HK-2 (cell line): ENCODE data around the gene AKAP12.
"Not testable (repeated sequence)": the region's sequence is repeated elsewhere in the genome, so short reads cannot be mapped to it uniquely, and the experiment has no call there.

ENCODE experiments used
- DNase-seq: peaks from one replicate; pipeline ENCODE4 v3.0.0-alpha.2; 2018; ENCODE audit not compliant: unreplicated experiment

The AKAP12 gene

DNA sequence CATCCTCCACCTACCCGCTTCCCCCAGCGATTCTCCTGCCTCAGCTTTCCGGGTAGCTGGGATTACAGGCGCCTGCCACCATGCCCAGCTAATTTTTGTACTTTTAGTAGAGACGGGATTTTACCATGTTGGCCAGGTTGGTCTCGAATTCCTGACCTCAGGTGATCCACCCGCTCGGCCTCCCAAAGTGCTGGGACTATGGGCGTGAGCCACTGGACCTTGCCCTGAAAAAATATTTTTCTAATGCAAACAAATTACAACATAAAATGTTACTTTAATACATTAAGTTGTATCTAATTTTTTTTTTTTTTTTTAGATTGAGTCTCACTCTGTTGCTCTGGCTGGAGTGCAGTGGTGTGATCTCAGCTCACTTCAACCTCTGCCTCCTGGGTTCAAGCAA lies 142.9 kb downstream of the AKAP12 start:
- not testable (repeated sequence) for DNase-seq

GRCh38 chr6:151384151-151384550 lies 144.4 kb downstream of the AKAP12 start:
- DNase-seq, result no peak

- DNase-seq, result no peak
These were observed 145.4 kb downstream of the AKAP12 start for GRCh38 chr6:151385177-151385576.

GRCh38 chr6:151387175-151387970 lies 147.6 kb downstream of the AKAP12 start:
- no peak for DNase-seq

DNA sequence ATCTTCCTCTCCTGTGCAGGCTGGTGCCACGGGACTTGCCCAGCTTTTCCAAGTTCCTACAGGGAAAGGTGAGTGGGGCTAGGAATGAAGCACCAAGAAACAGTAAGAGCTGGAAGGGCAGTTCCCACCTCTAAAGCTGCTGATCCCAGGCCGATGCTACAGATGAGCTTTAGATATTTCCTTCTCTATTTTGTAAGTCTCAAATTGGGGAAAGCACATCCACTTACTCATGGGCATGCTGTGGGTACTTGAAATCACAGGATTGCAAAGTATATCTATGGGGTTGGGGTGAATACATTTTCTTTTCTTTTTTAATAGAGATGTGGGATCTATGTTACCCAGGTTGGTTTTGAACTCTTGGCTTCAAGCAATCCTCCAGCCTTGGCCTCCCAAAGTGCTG lies 148.5 kb downstream of the AKAP12 start:
- DNase-seq, result no peak

- DNase-seq, result no peak
These were observed 149.3 kb downstream of the AKAP12 start for GRCh38 chr6:151388997-151389617.

- DNase-seq, result no peak
These were observed 150.0 kb downstream of the AKAP12 start for GRCh38 chr6:151389618-151390275.

GRCh38 chr6:151390276-151390850 lies 150.6 kb downstream of the AKAP12 start:
- peak; percentile 99 for DNase-seq

- peak; percentile 67 for DNase-seq
These were observed 151.2 kb downstream of the AKAP12 start for GRCh38 chr6:151390851-151391470.

GRCh38 chr6:151391471-151392413 lies 152.0 kb downstream of the AKAP12 start, which contains the start of gene ZBTB2:
Gene ZBTB2 (minus strand): TSS chr6:151391559. CDS start chr6:151373637, 17,922 bp downstream.
- DNase-seq, result peak; percentile 76

DNA sequence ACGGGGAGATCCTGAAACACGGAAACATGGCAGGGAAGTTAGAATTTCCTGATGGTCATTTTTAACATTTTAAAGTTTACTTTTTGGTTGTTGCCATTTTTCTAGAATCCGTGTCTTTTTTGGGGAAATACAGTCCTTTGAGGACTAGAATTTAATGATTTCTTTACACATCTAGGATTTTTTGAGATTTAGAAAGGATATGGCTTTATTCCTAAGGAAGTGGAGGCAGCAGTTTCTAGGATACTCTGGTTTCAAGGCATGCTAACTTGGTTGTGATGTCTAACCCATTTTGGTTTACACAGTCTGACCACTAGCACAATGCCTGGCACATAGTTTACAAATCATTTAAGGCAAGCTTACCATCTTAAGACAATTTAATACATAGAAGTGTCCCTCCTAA lies 152.7 kb downstream of the AKAP12 start:
- DNase-seq, result no peak

GRCh38 chr6:151393410-151393809 lies 153.6 kb downstream of the AKAP12 start:
- no peak for DNase-seq

DNA sequence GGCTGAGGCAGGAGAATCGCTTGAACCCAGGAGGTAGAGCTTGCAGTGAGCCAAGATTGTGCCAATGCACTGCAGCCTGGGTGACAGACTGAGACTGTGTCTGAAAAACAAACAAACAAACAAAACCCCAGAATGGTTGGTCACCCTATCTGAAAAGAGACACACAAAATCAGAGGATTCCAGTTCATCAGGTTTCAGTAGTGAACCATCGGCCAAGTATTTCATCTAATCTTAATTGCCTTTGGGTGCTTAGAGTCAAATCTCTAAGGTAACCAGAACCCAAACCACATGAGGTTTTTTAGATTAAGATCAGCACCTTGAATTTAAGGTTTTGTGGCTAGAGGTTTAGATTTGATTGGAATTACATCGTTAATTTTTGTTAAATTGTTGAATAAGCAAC lies 159.9 kb downstream of the AKAP12 start:
- no peak for DNase-seq

GRCh38 chr6:151400473-151400872 lies 160.7 kb downstream of the AKAP12 start:
- DNase-seq, result no peak

GRCh38 chr6:151402228-151402627 lies 162.5 kb downstream of the AKAP12 start:
- DNase-seq, result no peak

DNA sequence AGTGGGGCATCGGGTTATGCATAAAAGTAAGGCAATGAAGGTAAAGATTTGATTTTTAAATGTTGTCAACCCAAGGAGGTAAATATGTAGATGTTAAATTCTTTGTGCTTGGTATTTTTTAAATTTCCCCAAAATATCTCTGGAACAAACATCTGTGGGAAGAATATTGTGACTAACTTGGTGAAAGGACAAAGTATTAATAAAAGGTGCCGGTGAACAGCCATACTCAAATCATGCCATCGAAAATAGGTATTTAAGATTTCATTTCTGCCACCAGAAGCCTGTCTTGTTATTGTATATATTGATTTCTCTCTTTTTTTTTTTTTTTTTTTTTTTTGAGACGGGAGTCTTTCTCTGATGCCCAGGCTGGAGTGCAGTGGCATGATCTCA lies 164.1 kb downstream of the AKAP12 start:
- DNase-seq, result no peak
